Activated T-cell treated with anti-CD3 and anti-CD28 coated beads, Interleukin-2, amount 50 U/mL, for 48 hours (primary cell): ENCODE results near the gene TMEM86B.

ENCODE experiments used
- DNase-seq, 2 experiments: peaks; one replicate each; pipeline ENCODE4 v3.0.0-alpha.2; 2020

TMEM86B gene

DNA sequence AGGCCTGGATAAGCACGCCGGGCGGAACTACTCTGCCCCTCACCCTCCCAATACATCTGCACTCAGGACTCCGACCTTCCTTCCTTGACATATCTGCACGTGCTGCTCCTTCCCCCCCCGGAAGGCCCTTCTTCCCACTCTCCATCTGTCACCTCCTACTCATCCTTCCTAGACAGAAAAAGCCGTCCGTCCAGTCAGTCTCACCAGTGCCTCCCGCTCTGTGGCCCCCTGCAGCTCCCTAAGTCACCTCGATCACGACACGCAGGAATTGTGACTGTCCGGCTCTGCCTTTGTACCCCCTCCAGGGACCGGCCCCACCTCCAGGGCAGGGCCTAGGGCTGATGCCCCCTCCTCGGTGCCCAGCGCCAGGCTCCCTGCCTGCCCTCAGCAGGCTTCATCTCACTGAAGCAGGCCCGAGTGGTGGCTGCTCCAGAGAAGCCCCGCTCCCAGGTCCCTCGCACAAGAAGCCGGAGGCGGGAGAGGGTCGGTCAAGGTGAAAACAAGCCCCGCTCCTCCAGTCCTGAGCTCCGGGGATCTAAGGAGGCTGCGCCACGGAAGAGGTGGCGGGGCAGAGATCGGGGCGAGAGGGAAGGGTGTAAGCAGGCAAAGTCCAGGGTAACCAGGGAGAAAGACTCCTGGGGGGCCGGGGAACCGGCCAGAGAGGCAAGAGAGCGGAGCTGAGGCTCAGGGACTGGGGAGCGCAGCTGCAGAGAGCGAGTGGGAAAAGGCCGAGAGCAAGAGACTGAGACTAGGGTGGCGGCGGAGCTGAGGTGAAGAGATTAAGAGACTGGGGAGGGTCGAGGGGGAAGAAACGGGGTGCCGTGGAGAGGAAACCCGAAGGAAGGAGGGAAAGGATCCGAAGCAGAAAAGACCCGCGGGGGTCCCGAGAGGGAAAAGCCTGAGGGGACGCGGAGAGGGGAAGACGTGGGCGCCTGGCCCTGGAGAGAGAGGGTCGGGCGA is 29.2 kb upstream of the TMEM86B start:
- DNase-seq: peak; percentile 56 to 58

DNA sequence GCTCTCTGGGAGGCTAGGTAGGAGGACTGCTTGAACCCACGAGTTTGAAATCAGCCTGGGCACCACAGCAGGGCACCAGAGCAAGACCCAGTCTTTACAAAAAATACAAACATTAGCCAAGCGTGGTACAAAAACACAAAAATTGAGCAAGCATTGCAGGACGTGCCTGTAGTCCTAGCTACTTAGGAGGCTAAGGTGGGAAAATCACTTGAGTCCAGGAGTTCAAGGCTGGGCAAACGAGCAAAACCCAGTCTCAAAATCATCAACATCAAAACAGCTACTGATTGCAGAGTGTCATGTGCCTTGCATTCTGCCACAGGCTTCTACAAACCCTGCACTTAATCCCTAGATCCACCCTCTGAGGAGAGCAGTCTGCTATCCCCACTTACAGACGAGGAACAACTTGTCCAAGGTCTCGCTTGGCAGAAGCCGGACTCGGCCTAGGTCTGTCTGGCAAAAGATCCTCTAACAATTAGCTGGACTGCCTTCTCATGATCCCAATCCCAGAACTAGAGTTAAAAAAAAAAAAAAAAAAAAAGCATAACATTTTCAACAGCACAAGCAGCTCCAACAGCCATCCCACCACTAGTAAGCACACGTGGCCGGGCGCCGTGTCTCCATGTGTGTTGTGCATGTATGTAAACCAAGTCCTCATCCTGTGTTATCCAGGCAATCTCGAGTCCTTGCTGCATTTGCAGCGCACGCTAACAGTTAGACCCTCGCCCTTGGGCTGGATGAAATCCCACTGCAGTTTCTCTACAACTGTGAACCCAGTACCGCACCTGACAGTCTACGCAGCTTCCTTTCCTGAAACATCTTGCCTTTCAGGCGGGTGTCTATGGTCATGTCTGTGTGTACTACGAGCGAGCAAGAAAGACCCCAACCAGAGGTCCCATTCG is 28.2 kb upstream of the TMEM86B start:
- DNase-seq: peak; percentile 23 to 55

DNA sequence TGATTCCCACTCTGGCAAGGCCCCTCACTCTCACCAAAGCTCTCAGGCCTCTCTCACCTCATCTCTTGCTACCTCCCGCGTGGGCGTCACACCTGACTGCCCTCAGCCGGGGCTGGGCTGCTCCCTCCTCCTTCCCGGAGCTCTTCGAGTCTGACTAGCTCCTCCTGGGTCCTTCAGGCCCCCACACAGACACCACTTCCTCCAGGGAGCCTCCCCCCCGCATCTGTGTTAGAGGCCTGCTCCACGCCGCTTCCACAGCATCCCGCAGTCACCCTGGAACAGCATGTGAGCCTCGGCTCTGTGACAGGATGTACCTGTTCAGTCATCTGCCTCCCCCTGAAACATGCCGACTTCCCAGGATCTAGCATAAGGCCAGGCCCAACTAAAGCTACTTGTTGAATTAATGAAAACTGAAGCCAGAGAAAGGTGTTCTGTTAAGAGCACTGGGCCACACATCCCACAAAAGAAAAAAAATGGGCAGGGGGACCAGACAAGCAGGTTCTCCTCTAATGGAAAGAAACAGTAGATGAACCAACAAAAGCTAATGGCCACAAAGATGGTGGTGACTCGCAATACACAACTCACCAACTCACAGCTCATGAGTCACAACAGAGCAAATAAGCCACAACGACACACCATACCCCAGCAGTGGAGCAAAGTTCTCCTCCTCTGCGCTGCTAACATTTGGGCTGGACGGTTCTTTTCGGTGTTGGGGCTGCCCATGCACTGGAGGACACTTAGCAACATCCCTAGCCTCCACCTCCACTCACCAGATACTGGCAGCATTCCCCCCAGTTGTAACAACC is 27.3 kb upstream of the TMEM86B start:
- peak; percentile 73 to 78 for DNase-seq

DNA sequence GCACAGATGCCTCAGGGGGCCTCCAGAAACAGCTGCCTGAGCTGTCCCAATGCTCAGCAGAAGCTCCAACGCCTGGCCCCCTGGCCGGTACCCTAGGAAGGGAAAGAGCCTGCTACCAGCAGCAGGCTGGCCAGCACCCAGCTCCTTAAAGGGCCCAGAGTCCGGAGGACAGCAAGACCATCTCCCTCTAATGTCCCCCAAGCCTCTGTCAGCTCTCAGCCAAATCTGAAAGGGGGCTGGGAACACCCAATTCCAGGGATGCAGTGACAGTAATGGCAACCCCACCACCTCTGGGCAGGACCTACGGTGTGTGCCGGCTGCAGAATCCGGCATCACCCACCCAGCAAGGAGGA is 26.0 kb upstream of the TMEM86B start:
- peak in 1 of 2 experiments; percentile 34 for DNase-seq

DNA sequence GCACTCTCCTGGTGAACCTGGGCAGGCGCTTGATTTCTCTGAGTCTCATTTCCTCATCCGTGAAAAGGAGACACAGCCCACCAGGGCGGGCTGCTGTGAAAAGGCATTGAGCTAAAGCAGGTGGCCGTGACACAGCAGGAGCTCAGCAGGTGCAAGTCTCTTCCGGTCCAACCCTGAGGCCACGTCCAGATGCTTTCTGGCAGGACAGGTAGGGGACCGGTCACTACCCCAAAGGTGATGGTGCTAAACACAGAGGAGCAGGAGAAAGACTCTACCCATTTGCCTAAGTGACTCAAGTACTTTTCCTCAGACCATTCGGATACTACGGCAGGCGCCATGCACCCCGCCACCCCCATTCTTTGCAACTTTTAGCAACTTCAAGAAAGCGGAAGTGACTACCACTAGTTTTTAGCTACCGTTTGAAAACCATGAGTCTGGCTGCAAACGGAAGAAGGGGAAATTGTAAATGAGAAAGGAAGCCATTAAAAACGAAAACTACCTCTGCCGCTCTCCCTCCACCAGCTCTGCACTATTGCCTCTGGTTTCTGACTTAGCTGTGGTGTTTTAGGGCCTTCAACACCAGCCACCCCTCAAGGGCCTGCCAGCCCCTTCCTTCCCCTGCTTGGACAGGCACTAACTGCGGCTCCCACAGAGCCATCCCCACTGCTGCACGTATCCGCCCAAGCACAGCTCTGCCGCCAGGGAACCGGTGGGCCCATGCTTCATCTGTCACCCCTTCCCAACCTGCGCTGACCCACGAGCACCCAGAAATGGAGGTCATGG is 25.5 kb upstream of the TMEM86B start:
- DNase-seq: peak; percentile 74 to 76

DNA sequence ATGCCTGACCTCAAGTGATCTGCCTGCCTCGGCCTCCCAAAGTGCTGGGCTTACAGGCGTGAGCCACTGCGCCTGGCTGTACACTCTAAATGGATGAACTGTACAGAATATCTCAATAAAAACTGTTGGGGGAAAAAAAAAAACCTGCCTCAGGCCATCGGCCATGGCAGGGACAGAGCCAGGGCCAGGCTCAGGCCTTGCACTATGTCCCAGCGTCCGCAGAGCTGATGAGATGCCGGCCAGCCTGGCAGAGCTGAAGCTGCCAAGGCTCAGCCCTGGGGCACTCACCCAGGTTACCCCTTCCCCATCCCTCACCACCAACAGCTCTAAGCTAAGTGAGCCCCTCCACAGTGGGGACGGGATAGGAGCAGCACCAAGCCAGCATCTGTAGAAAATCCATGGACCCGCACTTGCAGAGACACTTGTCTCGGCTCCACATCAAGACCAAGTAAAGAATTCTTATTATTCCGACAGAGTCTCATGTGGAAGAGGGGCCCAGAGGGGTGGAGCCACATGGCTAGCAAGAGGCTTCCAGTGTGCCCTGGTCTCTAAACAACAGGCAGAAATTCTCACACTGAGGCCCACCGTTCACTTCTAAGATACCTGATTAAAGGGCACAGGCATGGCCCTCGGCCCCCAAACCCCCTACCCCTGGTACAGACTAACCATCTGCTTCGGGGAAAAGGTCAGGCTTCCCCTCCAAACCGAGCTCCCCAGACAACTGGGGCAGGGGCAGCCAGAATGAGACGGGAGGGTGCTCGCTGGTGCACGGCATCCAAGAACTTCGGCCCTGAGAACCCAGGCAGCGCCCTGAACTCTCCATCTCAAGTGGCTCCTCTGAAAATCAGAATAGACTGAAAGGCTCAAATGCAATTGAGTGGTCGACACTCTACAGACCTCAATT is 24.4 kb upstream of the TMEM86B start:
- peak; percentile 35 to 38 for DNase-seq

GRCh38 chr19:55251341-55252081 is 22.9 kb upstream of the TMEM86B start:
- DNase-seq: peak; percentile 71

- DNase-seq: no peak
Measured at GRCh38 chr19:55250262-55251036, 21.9 kb upstream of the TMEM86B start.

- DNase-seq: no peak
Measured at GRCh38 chr19:55249841-55250240, 21.3 kb upstream of the TMEM86B start.

- DNase-seq: no peak
Measured at GRCh38 chr19:55248704-55249103, 20.1 kb upstream of the TMEM86B start.

DNA sequence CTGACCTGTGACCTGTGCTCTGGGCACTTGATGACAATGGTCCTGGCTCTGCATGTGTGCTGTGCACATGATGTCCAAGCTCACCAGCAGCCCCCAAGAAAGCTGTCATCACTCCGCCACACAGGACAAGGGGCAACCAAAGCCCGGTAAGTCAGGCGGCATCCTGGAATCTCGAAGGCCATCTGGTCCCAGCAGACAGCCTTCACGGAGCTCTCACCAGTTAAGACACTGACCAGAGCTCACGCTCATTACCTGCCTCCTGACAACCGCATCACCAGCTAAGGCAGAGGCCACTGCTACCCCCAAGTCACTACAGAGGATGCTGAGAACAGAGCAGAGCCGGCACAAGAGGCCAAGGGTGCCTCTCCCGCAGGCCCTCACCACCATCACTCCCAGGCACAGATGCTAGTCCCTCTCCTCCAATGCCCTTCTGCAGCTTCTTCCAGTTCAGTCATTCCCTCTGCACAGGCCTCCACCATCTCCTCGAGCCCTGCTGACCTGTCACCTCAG is 19.7 kb upstream of the TMEM86B start:
- no peak for DNase-seq

- no peak for DNase-seq
Measured at GRCh38 chr19:55247621-55248099, 19.1 kb upstream of the TMEM86B start.

DNA sequence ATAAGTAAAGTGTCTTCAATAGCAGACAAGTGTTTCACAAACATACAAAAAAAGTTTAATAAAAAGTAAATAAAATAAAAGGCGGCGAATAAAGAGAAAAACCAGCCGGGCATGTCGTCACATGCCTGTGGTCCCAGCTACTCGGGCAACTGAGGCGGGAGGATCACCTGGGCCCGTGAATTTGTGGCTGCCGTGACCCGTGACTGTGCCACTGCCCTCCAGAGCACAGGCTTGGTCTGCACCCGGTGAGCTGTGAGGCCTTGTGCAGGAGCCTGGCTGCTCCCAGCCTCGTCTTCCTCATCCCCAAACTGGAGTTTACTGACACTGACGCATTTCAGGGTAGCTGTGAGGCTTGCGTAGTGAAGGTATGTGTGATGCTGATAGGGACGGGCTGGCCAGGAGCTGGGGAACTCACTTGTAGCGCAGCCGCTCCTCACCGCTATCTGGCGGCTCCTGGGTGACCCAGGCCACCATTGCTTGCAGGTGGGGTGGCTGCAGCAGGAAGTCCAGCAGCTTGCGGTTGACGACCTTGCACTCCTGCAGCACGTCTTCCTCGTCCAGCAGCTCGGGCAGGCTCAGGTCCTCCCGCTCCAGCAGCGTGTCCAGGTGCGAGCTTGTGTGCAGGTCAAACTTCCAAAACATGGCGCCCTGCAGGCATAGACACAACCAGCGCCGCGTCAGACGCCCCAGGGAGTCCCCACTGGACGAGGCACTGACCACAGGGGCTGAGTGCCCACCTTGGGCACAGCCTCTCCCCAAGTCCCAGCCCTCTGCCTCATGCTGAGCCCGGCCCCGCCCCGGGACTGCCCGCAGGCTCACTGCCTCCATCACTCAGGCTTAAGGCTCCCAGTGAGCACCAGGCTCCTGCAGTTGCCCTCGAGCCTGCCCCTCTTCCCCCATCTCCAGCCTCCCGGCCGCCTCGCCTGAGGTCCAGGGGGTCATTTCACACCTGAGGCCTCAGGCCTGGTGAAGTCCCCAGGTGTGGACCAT is 18.2 kb upstream of the TMEM86B start:
- no peak for DNase-seq

DNA sequence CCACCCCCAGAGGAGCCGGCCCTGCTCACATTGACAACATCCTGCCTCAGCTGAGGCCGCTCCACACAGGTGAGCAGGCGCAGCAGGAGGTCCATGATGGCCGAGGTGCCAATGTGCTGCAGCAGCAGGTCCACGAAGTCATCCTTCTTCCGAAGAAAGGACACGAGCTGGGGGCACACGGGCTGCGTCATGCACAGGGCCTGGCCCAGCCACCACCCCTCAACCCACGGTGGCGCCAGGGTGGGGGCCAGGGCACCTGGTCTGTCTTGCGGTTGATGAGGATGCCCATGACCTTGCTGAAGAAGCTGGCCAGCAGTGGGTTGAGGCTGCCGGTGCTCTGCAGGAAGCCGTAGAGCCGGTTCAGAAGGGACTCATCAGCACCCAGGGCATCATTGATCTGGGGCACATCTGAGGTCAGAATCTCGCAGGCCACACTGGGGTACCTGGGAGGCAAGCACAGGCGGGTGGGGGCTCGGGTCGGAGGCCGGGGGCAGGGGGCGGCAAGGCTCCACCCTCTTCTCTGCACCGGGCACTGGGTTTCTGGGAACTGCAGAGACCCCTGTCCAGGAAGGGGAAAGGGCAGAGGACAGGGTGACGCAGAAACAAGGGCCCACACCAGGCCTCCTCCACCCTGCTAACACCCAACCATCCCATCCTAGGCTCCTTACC is 16.8 kb upstream of the TMEM86B start:
- no peak for DNase-seq

- DNase-seq: no peak
Measured at GRCh38 chr19:55244004-55244680, 15.6 kb upstream of the TMEM86B start.

GRCh38 chr19:55242517-55242916 is 14.0 kb upstream of the TMEM86B start:
- no peak for DNase-seq
